Lower leg skin (tissue), 4 donors: Measurements from ENCODE around the gene LRP1B. TPM values are rescaled to one million over a fixed set of nuclear protein-coding genes. Genes with fewer than 3 reads are reported as not detected.

Experiments used
- DNase-seq, 2 donors: peaks; one replicate each; pipeline ENCODE4 v3.0.0-alpha.2; 2019; ENCODE audit warnings: low spot score in 2 of 2
- H3K4me3 ChIP-seq: fragments of 200-600 bp; sonication (generic); 2 replicates; pipeline ENCODE4 v1.5.1; 2017; ENCODE audit warnings: mild to moderate bottlenecking, low read depth; ENCODE audit not compliant: poor library complexity, severe bottlenecking
- CTCF ChIP-seq, 3 donors: fragments of 450-650 bp; IDR thresholded peaks; one replicate each; pipeline ENCODE4 v1.5.1; 2016; ENCODE audit warnings: antibody characterized with exemption in 3 of 3, mild to moderate bottlenecking in 3 of 3, moderate library complexity in 2 of 3
- POLR2A ChIP-seq, 2 donors: fragments of 450-650 bp; IDR thresholded peaks; one replicate each; pipeline ENCODE4 v1.6.1; 2016 to 2017; ENCODE audit warnings: antibody characterized with exemption in 2 of 2, mild to moderate bottlenecking in 1 of 2, moderate library complexity in 1 of 2
- WGBS, 2 donors: methylation state at CpG; one replicate each; pipeline ENCODE4 v1.1.5; 2018; 5-methylcytosine and 5-hydroxymethylcytosine counted together
- intact Hi-C: fragments of 100-400 bp; cut with DNase I; formaldehyde crosslinking; loops from one replicate; pipeline ENCODE4 v1.15.0; 2023; ENCODE audit warnings: low total_unique reads
- total RNA-seq, 4 donors: library from RNA; depleted of rRNA; stranded (reverse); fragments of >200 nt; gene quantifications; one replicate each; pipeline ENCODE4 v1.1.0, GENCODE V29; 2016

Gene LRP1B
- total RNA-seq, 4 donors from 2014 or later: 0.80 to 1.6 (median 1.0) TPM

GRCh38 chr2:141554810-141555209 is 576.0 kb downstream of the LRP1B start:
- 4 to 15% methylated on average over 3 of the region's 3 CpGs for WGBS, 2 donors
- no peak for TF ChIP-seq CTCF (IDR thresholded peaks at IDR 0.05)
- no peak for DNase-seq
- H3K4me3 ChIP-seq: no peak overlapping the region
- intact Hi-C loops: no loop called here

GRCh38 chr2:141534666-141535362 is 596.0 kb downstream of the LRP1B start:
- 38 to 47% methylated on average over 4 of the region's 4 CpGs for WGBS, 2 donors
- H3K4me3 ChIP-seq: no peak overlapping the region
- intact Hi-C loops: no loop called here
- TF ChIP-seq CTCF (IDR thresholded peaks at IDR 0.05) (no peak), POLR2A (IDR thresholded peaks at IDR 0.05) (no peak)
- no peak for DNase-seq

DNA sequence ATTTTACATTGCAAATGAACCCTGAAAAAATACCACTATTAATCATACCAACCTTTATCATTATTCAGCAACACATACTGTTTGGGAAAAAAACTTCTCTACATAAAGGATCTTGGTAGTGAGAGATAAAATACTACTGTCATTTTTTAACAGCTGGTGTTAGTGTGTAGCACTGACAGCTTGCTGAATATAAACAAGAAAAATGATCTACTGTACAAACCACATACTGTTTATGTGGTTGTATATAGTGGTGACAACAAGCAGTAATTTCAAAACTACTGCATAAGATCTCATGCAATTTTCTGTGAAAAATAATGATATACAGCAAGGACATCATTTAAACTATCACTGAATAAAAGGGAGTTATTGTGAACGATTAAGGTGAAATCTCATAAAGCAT is 601.2 kb downstream of the LRP1B start:
- 62 to 73% methylated on average over 1 of the region's 1 CpG for WGBS, 2 donors

DNA sequence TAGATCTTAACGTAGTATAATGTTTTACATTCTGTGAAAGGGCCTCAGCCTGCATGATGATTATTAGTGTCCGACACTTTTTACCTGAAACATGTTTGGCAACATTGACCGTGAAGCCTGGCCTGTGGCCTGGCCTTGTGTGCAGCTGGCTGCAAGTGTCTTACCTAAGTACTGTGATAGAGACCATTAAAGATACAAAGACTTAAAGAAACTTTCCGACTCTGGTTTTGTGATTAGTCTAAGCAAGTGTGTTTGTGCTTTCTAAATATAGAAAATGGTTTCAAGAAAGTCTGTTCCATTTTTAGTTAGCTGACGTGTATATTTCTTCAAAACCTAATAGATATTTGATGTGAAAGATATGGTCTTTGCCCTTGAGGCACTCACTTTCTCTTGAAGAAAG is 601.8 kb downstream of the LRP1B start:
- no peak overlapping the region for H3K4me3 ChIP-seq
- intact Hi-C loops: no loop called here
- DNase-seq: no peak
- TF ChIP-seq CTCF (IDR thresholded peaks at IDR 0.05): no peak
- TF ChIP-seq POLR2A (IDR thresholded peaks at IDR 0.05): no peak
- 49 to 61% methylated on average over 5 of the region's 5 CpGs for WGBS, 2 donors

More for the DNA sequence above, 601.2 kb downstream of the LRP1B start:
- TF ChIP-seq POLR2A (IDR thresholded peaks at IDR 0.05) (no peak), CTCF (IDR thresholded peaks at IDR 0.05) (no peak)
- no peak overlapping the region for H3K4me3 ChIP-seq
- intact Hi-C loops: no loop called here
- DNase-seq: no peak

DNA sequence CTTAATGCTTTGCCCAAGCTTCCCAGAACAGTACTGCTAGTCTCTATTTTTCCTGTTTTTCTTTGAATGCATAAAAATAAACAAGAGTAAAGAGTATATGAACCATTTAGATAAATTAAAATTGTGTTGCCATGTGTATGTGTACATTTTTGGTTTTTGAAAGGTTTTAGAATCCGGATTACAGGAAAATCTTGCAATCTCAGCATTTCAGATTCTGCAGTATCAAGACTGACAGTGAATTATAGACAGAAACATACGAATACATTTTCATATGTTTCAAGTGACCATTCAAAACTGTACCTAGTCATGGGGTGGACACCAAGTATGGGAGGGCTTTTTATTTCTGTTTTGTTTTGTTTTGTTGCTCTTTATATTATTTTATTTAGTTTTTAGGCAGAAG is 604.1 kb downstream of the LRP1B start:
- DNase-seq: no peak
- intact Hi-C loops: no loop called here
- TF ChIP-seq POLR2A (IDR thresholded peaks at IDR 0.05) (no peak), CTCF (IDR thresholded peaks at IDR 0.05) (no peak)
- 76 to 92% methylated on average over 2 of the region's 2 CpGs for WGBS, 2 donors
- H3K4me3 ChIP-seq: no peak overlapping the region

GRCh38 chr2:141524777-141525176 is 606.0 kb downstream of the LRP1B start:
- DNase-seq: no peak
- intact Hi-C loops: no loop called here
- TF ChIP-seq POLR2A (IDR thresholded peaks at IDR 0.05) (no peak), CTCF (IDR thresholded peaks at IDR 0.05) (no peak)
- WGBS, 2 donors: 61 to 64% methylated on average over 3 of the region's 3 CpGs
- no peak overlapping the region for H3K4me3 ChIP-seq
